Panc1 (cell line): ENCODE data around the gene NOVA2. TPM values are rescaled to one million over a fixed set of nuclear protein-coding genes. Genes with fewer than 3 reads are reported as not detected.

Experiments used
- ATAC-seq: fragments of 200-7000 bp; cut with Tn5 transposase; 2 replicates; pipeline ENCODE4 v1.9.1; 2020; ENCODE audit warnings: mild to moderate bottlenecking, moderate library complexity
- BruUV-seq: library from RNA; stranded (reverse); fragments of 400-500 nt; replicated peaks from 2 replicates; lab custom pipeline; 2021; lab: Mats Ljungman, UMichigan
- CTCF ChIA-PET: fragments of 300-600 bp; sonication (Branson Sonifier 250); formaldehyde crosslinking; loops from one replicate; lab custom pipeline; 2022; ENCODE audit warnings: antibody characterized with exemption; lab: Charles Lee
- POLR2A ChIA-PET: fragments of 300-600 bp; sonication (Branson Sonifier 250); formaldehyde crosslinking; loops from one replicate; lab custom pipeline; 2022; ENCODE audit warnings: antibody characterized with exemption; lab: Charles Lee
- DNase-seq: peaks from one replicate; pipeline ENCODE4 v3.0.0-alpha.2; 2010; ENCODE audit warnings: low read depth, low spot score
- H3K27ac ChIP-seq: 2 replicates; pipeline ENCODE4 v1.5.1; 2011; ENCODE audit warnings: mild to moderate bottlenecking, low read length, inconsistent platforms
- H3K27me3 ChIP-seq: fragments of 200-500 bp; sonication (Bioruptor generic); 2 replicates; pipeline ENCODE4 v1.6.0; 2014; ENCODE audit warnings: low read length, inconsistent platforms; ENCODE audit not compliant: control insufficient read depth, insufficient read depth
- H3K36me3 ChIP-seq: fragments of 200-500 bp; sonication (Bioruptor generic); 2 replicates; pipeline ENCODE4 v1.5.1; 2014; ENCODE audit warnings: inconsistent platforms, mild to moderate bottlenecking, low read length, moderate library complexity; ENCODE audit not compliant: control insufficient read depth, insufficient read depth
- H3K4me1 ChIP-seq: 2 replicates; pipeline ENCODE4 v1.5.1; 2011; ENCODE audit warnings: inconsistent platforms, mild to moderate bottlenecking, low read length, moderate library complexity; ENCODE audit not compliant: control insufficient read depth, insufficient read depth
- H3K4me3 ChIP-seq, 2 experiments: 2 replicates each; pipeline ENCODE4 v1.5.1; 2011 to 2012; ENCODE audit warnings: low read depth in 2 of 2, low read length in 2 of 2, mild to moderate bottlenecking in 2 of 2, inconsistent platforms in 1 of 2, moderate library complexity in 1 of 2
- H3K9me3 ChIP-seq: fragments of 200-500 bp; sonication (Bioruptor generic); 2 replicates; pipeline ENCODE4 v1.5.1; 2014; ENCODE audit warnings: low read depth, mild to moderate bottlenecking, inconsistent platforms, low read length, moderate library complexity; ENCODE audit not compliant: control insufficient read depth, insufficient read depth
- POLR2AphosphoS5 ChIP-seq: IDR thresholded peaks from 2 replicates; pipeline ENCODE4 v1.6.1; 2012; ENCODE audit warnings: mild to moderate bottlenecking, low read depth, low read length, moderate library complexity
- SIN3A ChIP-seq: IDR thresholded peaks from 2 replicates; pipeline ENCODE4 v1.6.1; 2012; ENCODE audit warnings: low read depth, mild to moderate bottlenecking, low read length, moderate library complexity, borderline replicate concordance; ENCODE audit not compliant: insufficient read depth
- TCF7L2 ChIP-seq: IDR thresholded peaks from 2 replicates; pipeline ENCODE4 v1.6.1; 2011; ENCODE audit warnings: mild to moderate bottlenecking, low read depth, low read length, inconsistent platforms
- in situ Hi-C: cut with HindIII; loops from 2 replicates; pipeline ENCODE4 v1.10.0; 2016; ENCODE audit warnings: low sequenced_read_pairs, low pct_unique_long_range_greater_than_20kb
- intact Hi-C: fragments of 100-400 bp; cut with micrococcal nuclease; formaldehyde crosslinking; loops from one replicate; pipeline ENCODE4 v1.10.0; 2022; ENCODE audit not compliant: unreplicated experiment
- total RNA-seq: library from RNA; stranded (reverse); gene quantifications from one replicate; pipeline ENCODE4 v1.2.1, GENCODE V29; 2021; ENCODE audit not compliant: unreplicated experiment
- TF ChIP-seq, protein P1 (sequence below): fragments of 450-650 bp; IDR thresholded peaks from 2 replicates; pipeline ENCODE4 v1.5.1; 2017; ENCODE audit warnings: mild to moderate bottlenecking
- TF ChIP-seq, protein P2 (sequence below), 2 experiments: IDR thresholded peaks; 2 replicates each; pipeline ENCODE4 v1.6.1; 2011 to 2012; ENCODE audit warnings: low read depth in 2 of 2, control low read depth in 1 of 2, low read length in 1 of 2, mild to moderate bottlenecking in 1 of 2, moderate library complexity in 1 of 2; ENCODE audit not compliant: insufficient read depth in 1 of 2

The NOVA2 gene
- total RNA-seq, 1 experiment from 2014 or later = 0.44 TPM

DNA sequence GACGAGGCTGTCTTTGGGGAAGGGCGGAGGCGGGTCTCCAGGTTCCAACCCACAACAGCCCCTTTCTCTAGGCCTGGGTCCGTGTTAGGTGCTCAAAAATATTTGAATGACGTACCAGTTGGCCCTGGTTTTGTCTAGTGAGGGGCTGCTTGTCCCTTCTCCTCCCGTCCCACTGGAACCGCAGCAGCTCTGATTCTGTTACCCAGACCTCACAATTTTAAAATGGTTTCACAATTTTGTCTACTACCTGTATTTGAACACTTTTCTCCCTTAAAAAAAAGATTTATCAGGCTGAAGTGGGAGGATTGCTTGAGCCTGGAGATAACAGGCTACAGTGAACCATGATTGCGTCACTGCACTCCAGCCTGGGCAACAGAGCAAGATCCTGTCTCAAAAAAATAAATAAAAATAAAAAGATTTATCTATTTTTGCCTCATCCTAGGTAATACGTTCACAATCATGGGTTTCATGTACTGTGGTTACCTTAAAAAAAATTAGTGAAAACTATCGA lies 86.4 kb downstream of the NOVA2 start:
- Histone ChIP-seq H3K9me3 (no peaks in the 10 kb centered on the region), H3K4me3 (peak overlapping the region; percentile 51 to 69), H3K27ac (peak overlapping the region; percentile 93), H3K4me1 (peaks cover 9% of the 10 kb centered on the region), H3K27me3 (no peaks in the 10 kb centered on the region), H3K36me3 (no peaks in the 10 kb centered on the region)
- ATAC-seq = no peak
- ChIA-PET CTCF (no interaction called here), POLR2A (no interaction called here)
- DNase-seq = no peak
- in situ Hi-C loops = no loop called here
- TF ChIP-seq, protein P1, sequence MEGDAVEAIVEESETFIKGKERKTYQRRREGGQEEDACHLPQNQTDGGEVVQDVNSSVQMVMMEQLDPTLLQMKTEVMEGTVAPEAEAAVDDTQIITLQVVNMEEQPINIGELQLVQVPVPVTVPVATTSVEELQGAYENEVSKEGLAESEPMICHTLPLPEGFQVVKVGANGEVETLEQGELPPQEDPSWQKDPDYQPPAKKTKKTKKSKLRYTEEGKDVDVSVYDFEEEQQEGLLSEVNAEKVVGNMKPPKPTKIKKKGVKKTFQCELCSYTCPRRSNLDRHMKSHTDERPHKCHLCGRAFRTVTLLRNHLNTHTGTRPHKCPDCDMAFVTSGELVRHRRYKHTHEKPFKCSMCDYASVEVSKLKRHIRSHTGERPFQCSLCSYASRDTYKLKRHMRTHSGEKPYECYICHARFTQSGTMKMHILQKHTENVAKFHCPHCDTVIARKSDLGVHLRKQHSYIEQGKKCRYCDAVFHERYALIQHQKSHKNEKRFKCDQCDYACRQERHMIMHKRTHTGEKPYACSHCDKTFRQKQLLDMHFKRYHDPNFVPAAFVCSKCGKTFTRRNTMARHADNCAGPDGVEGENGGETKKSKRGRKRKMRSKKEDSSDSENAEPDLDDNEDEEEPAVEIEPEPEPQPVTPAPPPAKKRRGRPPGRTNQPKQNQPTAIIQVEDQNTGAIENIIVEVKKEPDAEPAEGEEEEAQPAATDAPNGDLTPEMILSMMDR = no peak
- TF ChIP-seq TCF7L2 = no peak
- TF ChIP-seq POLR2AphosphoS5 = no peak
- no peak for TF ChIP-seq SIN3A
- TF ChIP-seq, protein P2, sequence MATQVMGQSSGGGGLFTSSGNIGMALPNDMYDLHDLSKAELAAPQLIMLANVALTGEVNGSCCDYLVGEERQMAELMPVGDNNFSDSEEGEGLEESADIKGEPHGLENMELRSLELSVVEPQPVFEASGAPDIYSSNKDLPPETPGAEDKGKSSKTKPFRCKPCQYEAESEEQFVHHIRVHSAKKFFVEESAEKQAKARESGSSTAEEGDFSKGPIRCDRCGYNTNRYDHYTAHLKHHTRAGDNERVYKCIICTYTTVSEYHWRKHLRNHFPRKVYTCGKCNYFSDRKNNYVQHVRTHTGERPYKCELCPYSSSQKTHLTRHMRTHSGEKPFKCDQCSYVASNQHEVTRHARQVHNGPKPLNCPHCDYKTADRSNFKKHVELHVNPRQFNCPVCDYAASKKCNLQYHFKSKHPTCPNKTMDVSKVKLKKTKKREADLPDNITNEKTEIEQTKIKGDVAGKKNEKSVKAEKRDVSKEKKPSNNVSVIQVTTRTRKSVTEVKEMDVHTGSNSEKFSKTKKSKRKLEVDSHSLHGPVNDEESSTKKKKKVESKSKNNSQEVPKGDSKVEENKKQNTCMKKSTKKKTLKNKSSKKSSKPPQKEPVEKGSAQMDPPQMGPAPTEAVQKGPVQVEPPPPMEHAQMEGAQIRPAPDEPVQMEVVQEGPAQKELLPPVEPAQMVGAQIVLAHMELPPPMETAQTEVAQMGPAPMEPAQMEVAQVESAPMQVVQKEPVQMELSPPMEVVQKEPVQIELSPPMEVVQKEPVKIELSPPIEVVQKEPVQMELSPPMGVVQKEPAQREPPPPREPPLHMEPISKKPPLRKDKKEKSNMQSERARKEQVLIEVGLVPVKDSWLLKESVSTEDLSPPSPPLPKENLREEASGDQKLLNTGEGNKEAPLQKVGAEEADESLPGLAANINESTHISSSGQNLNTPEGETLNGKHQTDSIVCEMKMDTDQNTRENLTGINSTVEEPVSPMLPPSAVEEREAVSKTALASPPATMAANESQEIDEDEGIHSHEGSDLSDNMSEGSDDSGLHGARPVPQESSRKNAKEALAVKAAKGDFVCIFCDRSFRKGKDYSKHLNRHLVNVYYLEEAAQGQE (IDR thresholded peaks at IDR 0.05; ENCODE audit: insufficient read depth in 1 of 2, low read depth in 2 of 2, low read length in 1 of 2) = no peak
- intact Hi-C loops = no loop called here
- BruUV-seq = no TSS peak

DNA sequence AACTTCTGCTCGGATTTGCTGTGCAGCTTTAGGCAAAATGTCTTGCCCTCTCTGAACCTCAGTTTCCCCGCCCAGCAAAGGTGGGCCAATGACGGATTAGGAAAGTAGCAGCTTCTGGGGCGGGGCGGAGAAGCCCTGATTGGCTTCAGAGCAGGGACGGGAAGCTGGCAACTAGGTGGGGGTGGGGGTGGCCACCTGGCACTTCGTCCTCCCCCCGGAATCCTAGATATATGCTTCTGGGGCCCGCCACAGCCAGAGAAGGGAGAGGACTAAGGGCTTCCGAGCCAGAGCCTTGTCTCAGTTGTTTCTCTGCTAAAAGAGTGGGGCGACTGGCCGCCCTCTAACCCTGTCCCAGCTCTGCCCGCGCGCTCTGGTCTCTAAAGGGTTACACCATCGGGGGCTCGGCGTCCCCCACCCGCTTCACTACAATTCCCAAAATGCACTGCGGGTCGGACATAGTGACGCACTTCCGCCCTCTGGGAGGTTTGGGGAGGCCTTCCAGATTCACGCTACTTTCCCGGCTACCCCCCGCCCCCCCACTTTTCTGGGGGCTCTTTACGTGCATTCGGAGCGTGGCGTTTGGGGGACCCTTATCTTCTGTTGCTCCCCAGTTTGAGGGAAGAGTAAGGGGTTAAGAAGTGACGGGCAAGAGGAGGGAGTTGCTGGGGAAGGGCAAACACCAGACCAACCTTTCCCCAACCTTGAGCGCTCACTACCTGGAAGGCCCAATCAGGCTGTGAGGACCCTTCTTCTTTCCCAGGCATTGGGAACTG lies 87.1 kb downstream of the NOVA2 start:
- CTCF ChIA-PET = interaction anchor here (0.7 to 0.9 kb wide), 2 partner anchors 17 to 240 kb away, joined by 4 to 10 read pairs; no protein-coding TSS in a partner anchor
- Histone ChIP-seq H3K4me1 (peaks cover 9% of the 10 kb centered on the region), H3K36me3 (no peaks in the 10 kb centered on the region), H3K4me3 (peak overlapping the region; percentile 51 to 69), H3K9me3 (no peaks in the 10 kb centered on the region), H3K27me3 (no peaks in the 10 kb centered on the region), H3K27ac (peak overlapping the region; percentile 93)
- in situ Hi-C loops (no loop called here), intact Hi-C loops (no loop called here)
- ATAC-seq = peak; percentile 78
- no TSS peak for BruUV-seq
- DNase-seq = peak; percentile 73
- POLR2A ChIA-PET = interaction anchor here (0.5 to 0.6 kb wide), 2 partner anchors 17 to 27 kb away, joined by 3 read pairs; no protein-coding TSS in a partner anchor
- TF ChIP-seq POLR2AphosphoS5 (peak; percentile 75), TCF7L2 (no peak; the same call in 1 of the 2 replicates), SIN3A (peak; percentile 50; the same call in 1 of the 2 replicates)
- TF ChIP-seq, protein P1 = no peak
- TF ChIP-seq, protein P2 (IDR thresholded peaks at IDR 0.05; ENCODE audit: insufficient read depth in 1 of 2, low read depth in 2 of 2, low read length in 1 of 2) = no peak
